Skin of body (tissue), 2 donors: ENCODE data around the gene CXXC5. TPM values are rescaled to one million over a fixed set of nuclear protein-coding genes. Genes with fewer than 3 reads are reported as not detected.

Experiments
- DNase-seq: peaks from one replicate; lab custom pipeline; 2025; lab: John Stamatoyannopoulos, UW
- total RNA-seq: library from RNA; depleted of rRNA; stranded (reverse); fragments of >200 nt; gene quantifications from one replicate; pipeline ENCODE4 v1.2.3, GENCODE V29; 2014

Gene CXXC5
- total RNA-seq, 1 donor from 2014 or later = 29.4 TPM

DNA sequence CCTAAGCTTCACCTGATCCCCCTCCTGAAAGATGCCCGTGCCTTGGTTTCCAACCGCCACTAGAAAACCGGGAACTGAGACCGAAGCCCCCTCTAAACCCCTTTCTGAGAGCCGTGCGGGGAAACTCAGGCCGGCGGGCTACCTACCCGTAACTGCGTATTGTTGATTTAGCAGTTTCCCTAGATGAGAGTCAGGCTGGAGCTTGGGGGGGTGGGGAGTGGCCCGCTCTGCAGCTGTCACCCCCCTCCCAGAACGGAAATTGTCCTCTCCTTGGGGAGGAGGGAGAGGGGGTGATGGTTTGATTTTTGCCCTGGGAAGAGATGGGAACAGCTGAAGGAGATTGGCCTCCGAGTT, 2.5 kb downstream of the CXXC5 start:
- DNase-seq = no peak

DNA sequence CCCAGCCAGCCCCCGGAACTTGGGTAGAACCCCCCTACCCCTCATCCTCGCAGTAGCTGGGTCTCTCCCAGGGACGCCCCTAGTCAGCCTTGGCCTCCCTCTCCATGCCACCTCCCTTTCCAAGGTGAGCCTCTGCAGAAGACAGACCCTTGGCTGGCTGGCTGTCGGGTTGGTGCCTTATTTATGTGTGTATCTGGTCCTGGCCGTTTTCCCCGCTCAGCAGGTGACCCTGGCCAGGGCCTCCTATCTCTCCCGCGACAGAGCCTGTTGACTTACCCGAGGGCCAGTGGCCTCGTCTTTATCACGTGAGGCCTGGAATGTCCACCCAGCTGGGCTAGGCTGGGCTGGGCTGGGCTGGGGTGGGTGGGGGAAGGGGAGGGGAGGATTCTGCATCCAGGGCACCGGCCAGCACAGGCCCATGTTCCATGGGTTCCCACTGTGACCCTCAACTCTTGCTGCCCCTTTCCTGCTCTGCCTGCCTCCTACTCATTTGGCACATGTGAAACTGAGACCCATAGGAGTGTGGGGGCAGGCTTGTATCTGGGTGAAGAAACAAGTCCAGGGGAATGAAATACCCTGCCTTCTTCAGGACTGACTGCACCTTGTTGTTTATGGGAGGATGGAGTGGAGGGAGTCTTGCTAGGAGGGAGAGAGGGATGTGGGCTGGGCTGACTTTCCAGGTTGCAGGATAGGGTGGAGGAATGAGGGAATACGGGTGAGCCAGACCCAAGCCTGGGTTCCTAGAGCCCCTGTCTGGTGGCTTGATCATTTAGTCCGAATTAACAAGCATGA, 3.1 kb downstream of the CXXC5 start:
- no peak for DNase-seq

DNA sequence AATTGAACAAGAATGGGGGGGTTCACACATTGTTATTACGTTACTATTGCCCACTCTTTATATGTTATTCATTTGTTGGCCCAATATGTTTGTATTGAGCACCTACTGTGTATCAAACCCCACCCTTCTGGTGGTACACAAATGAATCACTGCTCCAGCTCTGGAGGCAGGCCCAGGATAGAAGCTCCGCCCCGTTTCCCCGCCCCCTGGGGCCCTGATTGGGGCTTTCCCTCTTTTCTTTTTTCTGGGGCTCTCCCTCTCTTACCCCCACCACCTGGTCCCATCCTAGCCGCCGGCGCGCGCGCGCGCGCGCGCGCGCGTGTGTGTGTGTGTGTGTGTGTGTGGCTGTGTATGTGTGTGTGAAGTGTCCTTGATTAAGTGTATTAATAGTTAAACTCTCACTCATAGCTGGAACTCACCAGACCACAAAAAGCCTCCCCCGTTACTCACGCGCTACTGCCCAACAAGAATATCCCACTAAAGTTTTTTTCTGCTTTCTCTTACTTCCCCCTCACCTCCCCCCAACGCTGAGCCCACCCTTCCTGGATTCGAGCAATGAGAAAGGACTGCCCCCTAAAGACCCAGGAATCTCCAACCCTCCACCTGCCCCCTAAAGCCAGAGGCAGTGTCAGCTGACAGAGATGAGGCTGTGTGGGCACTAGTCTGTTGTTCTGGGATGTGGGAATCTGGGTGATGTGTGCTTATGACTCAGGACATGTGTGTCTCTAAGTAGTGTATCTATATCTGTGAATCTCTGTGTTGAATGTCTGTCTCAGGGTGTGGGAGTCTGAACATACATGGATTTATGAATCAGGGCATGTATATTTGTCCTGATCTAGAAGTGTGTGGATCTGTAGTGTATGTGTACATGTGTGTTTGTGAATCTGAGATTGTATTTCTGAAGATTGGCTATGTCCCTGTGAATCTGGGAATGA, 4.0 kb downstream of the CXXC5 start:
- no peak for DNase-seq

DNA sequence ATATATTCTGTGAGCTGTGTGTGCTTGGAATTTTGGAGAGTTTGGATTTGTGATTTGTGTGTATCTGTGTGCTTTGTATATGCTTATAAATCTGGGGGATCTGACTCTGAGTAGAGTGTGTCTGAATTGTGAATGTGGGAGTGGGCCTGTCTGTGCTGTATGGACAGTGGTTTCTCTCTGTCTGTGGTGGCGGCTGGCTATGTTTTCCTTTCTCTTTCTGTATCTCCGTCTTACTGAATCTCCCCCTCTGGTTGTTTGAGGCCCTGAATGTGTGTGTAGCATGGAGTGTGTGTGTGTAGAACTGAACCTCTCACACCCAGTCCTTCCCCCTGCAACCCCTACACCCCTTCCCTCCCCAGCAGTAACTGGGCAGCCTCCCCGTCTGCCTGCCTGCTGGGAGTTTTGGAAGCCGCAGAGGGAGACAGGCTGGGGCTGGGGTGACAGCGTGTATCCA, 4.7 kb downstream of the CXXC5 start:
- no peak for DNase-seq

DNA sequence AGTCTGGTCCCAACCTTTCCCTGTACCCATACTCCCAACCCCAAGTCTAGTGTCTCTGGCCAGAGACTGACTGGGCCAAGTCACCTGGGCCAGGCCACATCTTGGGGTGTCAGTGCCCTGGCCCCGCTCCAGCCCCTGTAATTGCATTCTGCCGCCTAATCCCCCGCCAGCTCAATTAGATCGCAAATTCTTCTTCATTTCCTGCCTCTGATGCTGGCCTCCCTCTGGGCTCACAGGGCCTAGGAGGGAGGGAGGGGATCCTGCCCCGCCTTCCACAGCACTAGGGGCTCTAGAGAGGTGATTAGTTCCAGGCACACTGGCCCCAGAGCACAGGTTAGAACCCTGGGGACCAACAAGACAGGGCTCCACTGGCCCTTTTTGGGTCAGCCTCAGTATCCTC, 5.5 kb downstream of the CXXC5 start:
- no peak for DNase-seq

DNA sequence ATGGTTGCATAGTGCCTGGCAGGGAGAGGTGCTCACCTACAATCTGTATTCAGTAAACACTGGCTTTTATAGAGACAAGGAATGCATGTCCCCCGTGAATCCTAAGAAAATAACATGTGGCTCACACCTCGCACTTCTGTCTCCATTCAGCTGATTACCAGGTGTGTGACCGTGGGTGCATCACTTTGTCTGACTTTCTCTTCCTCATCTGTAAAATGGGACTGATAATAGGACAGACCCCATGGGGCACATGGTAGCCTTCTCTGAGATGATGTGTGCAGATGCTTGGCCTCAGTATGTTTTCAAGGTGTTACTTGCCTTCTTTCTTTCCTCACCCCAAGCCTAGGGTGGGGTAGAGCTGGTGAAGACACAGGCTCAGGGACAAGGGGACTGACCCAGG, 6.3 kb downstream of the CXXC5 start:
- DNase-seq = no peak

DNA sequence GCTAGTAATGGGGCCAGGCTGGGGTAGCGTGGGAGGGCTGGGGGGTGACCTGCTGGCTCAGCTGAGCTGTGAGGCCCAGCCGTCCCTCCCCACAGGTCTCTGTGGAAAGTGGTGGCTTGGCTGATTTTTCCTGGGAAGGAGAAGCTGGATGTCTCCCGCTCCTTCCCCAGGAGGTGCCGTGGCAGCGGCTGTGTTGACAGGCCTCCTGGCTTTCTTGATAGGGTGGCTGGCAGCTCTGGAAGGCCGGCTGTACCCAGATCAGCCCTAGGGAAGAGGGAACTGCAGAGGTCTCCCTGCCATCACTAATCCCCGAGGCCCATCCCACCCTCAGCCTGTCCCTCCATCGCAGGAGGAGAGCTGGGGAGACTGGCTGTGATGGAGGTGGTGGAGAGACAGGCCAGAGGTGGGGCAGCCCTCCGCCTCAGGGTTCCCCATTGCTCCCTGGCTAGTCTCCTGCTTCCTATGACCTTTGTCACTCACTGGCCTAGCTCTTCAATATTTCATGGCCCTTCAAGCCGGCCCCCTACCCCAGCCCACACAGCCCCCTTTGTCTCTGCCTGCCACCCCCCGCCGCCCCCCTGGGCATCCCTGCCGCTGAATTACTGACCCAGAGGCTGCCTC, 6.8 kb downstream of the CXXC5 start:
- DNase-seq = no peak

DNA sequence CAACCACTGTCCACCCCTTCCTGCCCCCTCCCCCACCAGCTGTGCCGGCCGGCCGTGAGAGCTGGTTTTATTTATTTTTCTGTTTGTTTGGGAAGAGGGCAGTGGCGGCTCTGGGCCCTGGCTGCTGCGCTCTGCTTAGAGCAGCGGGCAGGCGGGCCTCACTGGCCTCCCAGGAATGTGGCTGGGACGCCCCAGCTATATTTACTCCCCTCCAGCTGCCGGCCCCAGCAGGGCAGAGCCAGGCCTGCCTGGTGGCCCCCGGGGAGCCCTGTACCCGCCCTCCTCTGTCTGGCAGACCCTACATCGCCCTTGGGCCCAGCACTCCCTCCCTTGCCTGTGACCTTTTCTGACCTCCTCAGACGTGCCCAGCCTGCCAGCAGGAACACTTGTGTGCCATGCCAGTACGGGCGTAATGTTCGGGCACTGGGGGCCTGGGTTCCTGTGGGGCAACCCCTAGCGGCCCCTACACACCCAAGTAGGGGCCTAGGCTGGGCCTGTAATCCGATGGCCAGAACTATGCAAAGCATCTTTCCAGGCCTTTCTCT, 7.7 kb downstream of the CXXC5 start:
- no peak for DNase-seq

DNA sequence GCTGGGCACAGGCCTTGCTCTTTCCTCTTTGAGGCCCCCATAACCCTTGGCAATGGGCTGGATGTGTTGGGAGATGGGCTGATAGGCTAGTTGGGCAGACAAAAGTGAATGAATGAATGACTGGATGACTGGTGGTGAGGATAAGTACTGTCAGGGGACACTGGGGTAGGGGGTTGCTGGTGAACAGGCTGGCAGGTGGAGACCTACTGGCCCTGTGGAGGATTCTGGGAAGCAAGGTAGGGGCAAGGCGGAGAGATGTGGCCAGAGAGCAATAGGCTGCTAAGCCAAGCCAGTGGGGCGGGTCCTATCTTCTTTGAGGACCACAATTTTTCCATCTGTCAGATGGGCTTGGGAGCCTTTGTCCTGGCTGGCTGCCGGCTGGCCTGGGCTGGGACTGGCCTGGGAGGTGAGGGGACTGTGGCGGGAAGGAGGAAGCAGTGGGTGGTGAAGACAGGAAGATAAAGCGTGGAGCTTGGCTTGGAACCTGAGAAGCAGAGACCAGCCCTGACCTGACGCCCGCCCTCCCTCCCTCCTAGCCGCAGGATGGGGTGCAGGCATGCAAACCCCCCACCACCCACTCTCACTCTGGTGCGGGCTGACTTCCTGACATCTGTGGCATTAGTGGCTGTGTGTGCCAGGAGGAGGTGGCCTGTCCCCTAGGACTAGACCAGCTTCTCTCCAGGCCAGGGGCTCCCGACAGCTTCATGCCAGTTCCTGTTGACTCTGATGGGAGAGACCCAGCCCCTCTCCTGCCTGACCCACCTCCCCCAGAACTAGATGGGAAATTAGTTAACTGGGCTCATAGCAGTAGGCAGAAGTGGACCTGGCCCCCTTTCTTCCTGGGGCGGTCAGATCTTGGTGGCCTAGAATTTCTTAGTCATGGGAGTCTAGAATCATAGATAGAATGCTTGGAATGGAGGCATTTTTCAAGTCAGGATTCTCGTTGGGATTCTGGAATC, 9.5 kb downstream of the CXXC5 start:
- no peak for DNase-seq

DNA sequence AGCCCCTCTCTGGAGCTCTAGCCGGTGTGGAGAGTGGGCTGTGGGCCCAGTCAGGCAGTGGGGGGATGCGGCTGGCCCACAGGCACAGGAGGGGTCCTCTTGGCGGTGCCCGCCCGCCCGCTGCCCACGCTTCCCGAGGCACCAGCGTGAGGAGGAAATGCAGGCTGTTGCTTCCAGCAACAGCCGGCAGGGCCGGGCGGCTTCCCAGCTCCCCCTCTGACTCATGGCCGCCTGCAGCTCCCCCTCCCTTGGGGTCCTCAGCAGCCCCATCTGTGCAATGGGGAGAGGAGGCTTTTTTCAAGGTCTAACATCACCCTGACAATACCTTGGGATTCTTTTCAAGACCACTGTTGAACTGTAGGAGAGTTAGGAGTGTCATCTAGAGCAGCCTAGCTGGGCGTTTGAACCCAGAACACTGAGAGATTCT, 10.4 kb downstream of the CXXC5 start:
- no peak for DNase-seq

DNA sequence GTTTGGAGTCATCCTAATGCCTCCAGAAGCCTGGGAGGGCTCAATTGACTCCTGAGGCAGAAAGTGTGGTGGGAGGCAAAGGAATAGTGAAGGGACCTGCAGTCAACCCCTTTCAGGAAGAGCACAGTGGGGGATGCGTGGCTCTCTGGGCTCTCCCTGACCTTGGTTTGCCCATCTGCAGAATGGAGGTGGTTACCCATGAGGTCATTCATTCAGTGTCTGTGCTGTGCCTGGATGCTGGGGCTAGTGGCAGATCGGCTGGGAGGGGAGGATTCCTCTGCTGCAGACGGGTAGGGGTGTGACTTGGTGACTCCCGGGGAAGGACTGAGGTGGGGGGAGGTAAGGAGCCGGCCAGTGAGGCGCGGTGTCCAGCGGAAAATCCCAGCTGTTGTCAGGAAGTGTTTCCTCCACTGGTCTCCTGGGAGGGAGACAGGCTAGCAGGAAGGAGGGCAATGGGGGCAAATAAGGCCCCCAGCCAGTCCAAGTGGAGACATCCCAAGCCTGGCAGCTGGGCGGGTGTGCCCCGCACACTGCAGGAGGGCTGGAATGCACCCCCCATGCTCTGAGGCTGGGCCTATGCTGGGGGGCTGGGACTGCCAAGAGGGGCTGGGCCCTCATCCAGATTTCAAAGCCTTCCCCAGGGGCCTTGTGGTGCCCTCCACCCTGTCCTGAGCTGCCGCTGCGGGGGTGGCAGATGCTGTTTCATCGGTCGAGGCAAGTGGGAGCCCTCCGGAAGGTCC, 10.9 kb downstream of the CXXC5 start:
- no peak for DNase-seq

DNA sequence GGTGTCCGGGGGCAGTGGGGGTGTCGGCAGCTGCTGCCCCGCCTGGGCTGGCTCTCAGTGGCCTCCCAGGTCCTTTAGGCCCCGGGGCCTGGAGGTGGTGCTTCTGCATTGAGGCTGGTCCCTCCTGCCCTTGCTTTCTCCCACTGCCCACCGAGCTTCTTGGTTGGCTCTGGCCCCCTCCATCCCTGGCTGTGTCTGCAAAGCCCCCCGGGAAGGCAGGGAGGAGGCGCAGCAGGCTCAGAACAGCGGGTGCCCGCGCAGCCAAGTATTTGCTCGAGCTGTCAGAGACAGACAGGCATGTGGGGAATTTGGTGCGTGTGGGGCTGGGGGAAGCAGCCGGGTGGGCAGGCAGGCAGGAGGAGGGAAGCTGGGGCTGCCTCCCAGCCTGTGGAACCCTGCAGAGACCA, 11.5 kb downstream of the CXXC5 start:
- DNase-seq = no peak

DNA sequence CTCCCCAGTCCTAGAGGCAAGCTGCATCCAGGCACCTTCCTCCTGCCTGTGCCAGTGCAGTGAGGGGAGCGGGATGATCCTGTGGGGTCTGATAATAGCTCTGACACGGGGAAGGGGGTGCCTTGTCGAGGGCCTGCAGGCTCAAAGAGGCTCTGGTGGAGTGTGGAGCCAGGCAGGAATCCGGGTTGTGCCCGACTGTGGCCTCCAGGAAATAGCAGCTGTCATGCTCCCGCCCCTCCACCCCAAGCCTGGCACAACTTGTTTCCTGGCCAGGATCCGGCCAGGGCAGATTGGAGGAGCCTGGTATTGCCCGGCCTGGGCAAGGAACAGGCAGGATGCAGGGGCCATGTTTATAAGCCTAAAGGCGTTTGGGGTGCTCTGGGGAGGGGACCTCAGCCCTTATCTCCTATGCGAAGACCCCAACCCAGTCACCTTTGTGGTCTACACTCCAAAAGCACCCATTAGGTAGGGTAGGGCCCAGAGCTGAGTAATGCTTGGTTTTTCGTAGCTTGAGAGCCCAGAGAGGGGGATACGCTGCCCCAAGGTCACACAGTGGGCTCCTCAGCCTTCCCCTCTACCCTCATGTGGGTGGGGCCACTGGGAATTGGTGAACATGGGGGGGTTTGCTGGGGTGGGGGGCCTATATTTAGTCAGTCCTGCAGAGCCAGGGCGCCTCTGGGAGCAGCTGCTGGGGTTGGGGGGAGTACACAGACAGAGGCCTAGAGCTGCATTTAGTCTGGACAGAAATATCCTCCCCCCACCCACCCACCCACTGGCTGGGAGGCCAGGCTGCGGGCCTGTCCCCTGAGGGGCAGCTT, 12.2 kb downstream of the CXXC5 start:
- DNase-seq = no peak

DNA sequence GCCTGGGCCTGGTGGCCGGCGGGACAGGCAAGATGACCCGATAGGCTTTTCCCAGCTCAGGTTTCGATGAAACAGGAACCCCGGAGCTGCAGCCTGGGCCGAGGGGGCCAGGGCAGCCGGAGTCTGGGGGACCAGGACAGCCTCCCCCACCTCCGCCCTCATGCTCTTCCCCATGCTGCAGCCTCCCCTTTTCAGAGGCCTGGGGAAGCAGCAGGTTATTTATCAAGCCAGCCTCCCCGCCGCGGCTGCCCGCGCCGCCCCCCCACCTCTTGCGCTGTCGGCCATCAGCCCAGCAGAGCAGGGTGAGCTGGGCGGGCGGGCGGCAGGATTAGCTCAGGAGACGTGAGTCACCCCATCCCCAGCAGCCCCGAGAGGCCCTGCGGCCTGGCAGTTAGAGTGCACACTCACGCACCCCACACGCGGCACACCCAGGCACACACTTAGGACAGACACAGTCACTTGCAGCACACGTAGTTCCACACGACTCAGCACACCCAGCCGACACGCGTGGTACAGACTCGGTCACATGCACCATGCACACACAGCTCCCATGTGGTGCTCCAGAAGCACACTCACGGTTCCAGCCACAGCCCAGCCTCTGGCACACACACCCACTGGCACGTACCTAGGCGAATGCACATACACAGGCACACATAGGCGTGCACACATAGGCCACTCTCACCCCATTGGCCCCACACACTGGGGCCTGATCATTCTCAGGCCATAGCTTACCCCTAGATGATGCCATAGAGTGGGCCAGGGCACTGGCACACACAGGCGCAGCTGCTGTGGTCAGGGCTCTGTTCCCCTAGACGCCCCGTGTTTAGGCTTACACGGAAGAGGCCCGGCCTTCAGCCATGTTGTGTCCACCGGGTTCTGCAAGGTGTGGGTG, 13.0 kb downstream of the CXXC5 start:
- DNase-seq = no peak

DNA sequence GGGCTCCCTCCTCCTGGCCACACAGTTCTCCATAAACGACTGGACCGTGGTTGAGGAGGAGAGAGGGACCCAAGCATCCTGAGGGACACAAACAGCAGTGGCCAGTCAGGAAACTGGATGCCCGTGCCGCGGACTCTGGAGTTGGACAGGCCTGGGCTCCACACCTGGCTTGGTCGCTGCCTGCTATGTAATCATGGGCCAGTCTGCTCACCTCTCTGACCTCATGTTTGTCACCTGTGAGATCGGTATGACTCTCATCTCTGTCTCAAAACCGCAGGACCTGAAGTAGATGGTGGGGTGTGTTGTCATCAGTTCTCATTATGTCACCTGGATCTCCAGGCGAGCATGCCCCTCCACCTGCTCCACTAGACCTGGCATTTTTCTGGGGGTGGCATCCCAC, 14.5 kb downstream of the CXXC5 start:
- no peak for DNase-seq

DNA sequence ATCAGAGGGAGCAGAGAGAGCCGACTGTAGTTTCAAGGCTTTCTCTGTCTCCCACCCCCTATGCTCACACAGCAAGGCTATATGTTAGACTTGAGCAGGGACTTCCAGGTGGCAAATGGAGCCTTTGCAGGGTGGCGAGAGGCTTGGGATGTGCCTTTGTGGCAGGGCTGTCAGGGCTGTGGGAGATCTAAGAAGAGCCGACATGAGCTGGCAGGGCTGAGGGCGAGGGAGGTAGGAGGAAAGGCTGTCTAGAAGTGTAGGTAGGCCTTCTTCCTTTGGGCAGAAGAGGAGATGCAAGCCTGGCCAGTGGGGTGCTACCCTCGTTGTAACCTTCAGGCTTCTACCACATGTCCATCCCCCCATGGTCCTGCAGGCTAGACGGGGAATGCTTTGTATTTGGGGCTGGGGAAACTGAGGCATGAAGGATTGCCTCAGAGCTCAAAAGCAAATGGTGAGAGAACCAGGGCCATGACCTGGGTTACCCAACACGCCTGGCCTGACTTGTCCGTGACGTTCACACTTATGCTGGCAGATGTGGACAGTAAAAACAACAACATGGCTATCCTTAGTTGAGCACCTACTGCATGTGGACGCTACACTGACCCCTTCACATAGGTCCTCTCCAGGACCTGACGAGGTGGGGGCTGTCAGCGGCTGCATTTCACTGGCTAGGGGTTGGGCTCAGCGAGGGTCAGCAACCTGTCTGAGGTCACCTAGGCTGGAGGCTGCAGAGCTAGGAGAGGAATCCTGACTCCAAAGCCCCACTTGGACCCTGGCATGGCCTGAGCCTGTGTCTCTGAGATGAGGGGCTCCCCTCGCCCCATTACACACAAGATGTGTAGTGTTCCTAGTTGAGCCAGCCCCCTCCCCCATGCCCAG, 15.3 kb downstream of the CXXC5 start:
- no peak for DNase-seq

DNA sequence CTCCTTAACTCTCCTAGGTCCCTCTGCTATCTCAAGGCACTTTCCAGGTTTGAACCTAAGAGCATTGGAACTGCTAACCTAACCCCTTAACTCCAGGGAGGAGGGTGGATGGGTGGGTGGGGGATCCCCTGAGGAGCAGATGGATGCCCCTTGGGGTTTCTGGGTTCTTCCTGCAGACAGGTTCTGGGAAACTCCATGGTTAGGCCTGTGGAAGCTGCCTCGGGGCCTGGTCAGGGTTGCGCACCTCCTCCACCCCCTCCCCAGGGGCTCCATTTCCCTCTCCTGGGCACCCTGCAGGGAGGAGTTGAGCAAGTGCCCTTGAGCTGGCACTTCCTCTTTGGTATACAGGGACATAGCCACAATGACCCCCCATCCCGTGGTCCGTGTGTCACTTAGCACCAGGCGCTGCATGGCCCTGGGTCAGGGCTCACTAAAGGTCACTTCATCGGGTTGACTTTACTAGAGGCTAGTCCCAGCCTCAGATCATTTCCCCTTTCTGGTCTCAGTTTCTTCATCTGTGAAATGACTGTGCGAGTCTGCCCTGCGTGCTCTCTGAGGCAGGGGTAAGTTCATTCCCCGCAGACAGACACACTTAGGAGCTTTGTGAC, 16.0 kb downstream of the CXXC5 start:
- DNase-seq = no peak
